ENCODE measurements around the gene HES4. TPM values are rescaled to one million over a fixed set of nuclear protein-coding genes. Genes with fewer than 3 reads are reported as not detected.

Gene HES4
- total RNA-seq, 1 experiment from 2014 or later: 15.3 TPM

DNA sequence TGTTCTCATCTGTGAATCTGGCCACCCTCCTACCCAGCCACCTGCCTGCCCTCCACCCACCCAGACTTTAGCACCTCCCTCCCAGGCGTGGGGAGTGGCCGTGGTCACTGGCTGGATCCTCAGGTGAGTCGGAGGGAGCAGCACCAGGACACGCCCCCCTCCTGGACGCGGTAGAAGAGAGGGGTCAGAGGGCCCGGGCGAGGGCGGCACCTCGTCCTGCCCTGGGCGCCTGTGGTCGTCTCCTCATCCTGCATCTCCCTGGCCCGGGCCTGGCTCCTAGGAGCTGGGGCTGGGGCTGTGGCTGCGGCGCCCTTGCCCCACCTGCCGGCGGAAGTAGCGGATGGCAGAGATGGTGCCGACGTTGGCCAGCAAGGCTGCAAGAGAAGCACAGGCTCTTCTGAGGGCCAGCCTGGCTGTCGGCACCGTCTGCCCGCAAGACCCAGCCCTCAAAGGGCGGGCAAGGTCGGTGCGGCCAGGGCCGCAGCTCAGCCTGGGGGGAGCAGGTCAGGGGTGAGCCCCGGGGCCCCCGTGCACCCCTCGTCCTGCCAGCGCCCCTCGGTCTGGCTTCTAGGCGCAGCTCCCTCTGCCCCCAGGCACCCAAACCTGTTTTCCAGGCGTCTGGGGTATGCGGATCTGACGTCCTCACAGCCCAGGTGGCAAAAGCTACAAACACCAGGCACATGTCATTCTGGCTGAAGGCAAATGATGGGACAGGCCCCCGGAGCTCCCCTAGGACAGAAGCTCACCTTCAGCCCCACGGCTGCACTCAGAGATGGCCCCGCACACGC, 23.8 kb downstream of the HES4 start:
- Histone ChIP-seq H3K4me3 (peak overlapping the region; percentile 30), H3K9me3 (replicated peaks) (0 out of 2 replicates have a peak, but pooled peaks cover 3% of the 10 kb centered on the region), H3K36me3 (no peaks in the 10 kb centered on the region), H3K27me3 (peaks cover 3% of the 10 kb centered on the region; the same call in 1 of the 2 replicates), H3K27ac (no peak overlapping the region), H3K4me1 (peaks cover 2% of the 10 kb centered on the region; the same call in 1 of the 2 replicates)
- peak; percentile 71 to 75 for DNase-seq

DNA sequence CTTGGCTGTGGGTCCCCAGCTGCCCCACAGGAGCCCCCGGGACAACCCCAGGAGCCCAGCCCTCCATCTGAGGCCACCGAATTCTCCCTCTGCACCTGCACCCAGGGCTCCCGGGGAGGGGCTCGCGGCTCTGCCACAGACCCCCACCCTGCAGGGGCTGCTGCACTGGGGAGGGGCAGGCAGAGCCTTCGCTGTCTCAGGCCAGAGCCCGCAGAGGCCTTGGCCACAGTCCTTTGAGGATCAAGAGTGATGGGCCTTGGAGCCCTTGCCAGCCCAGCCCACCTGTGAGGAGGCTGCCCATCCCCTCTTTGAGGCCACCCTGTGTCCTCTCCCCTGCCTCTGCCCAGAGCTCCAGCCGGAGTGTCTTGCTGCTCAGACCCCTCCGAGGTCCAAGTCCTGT, 24.5 kb downstream of the HES4 start:
- no peak overlapping the region for H3K4me3 ChIP-seq
- no peak overlapping the region for H3K27ac ChIP-seq
- 0 out of 2 replicates have a peak, but pooled peaks cover 3% of the 10 kb centered on the region for H3K9me3 ChIP-seq (replicated peaks)
- no peak for DNase-seq
- peaks cover 2% of the 10 kb centered on the region; the same call in 1 of the 2 replicates for H3K4me1 ChIP-seq
- no peaks in the 10 kb centered on the region for H3K36me3 ChIP-seq
- H3K27me3 ChIP-seq: peaks cover 3% of the 10 kb centered on the region; the same call in 1 of the 2 replicates

DNA sequence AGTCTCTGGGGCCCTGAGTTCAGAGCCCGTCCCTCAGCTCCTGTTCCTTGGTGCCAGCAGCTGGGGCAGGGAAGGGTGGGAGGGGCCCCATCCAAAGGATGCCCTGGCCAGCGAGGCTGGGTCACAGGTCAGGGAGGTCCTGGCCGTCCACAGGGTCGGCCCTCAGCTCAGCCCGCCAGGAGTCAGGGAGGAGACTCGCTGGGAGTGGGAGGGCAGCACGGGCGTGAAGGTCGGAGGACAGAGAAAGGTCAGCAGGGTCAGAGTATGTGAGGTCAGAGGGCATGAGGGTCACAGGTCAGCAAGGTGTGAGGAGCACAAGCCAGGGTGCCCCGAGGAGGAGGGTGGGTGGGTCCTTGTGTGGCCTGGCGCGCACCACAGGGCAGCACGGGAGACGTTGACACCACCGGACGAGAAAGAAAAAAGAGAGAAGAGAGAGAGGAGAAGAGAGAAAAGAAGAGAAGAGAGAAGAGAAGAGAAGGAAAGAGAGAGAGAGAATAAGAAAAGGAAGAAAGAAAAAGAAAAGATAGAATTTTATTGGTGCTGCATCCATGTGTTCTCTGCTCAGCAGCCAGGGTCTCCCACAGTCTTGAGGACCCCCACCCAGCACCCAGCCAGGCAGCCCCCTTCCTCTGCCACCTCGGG, 25.1 kb downstream of the HES4 start:
- no peak for DNase-seq
- Histone ChIP-seq H3K27me3 (peaks cover 3% of the 10 kb centered on the region; the same call in 1 of the 2 replicates), H3K4me3 (no peak overlapping the region), H3K27ac (no peak overlapping the region), H3K4me1 (peaks cover 2% of the 10 kb centered on the region; the same call in 1 of the 2 replicates), H3K36me3 (no peaks in the 10 kb centered on the region), H3K9me3 (replicated peaks) (0 out of 2 replicates have a peak, but pooled peaks cover 3% of the 10 kb centered on the region)

DNA sequence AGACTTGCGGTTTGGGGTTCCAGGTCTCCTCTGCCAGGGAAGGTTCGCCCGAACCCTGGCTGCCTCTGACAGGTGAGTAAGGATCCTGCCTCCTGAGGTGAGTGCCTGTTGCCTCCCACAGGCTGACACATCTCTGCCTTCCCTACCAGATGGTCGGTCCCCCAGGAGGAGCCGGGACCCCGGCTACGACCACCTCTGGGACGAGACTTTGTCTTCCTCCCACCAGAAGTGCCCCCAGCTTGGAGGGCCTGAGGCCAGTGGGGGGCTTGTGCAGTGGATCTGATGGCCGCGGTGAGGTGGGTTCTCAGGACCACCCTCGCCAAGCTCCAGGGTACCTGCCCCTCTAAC, 25.6 kb downstream of the HES4 start:
- 0 out of 2 replicates have a peak, but pooled peaks cover 3% of the 10 kb centered on the region for H3K9me3 ChIP-seq (replicated peaks)
- H3K27ac ChIP-seq: no peak overlapping the region
- H3K4me3 ChIP-seq: no peak overlapping the region
- DNase-seq: no peak
- peaks cover 2% of the 10 kb centered on the region; the same call in 1 of the 2 replicates for H3K4me1 ChIP-seq
- H3K36me3 ChIP-seq: no peaks in the 10 kb centered on the region
- H3K27me3 ChIP-seq: peaks cover 3% of the 10 kb centered on the region; the same call in 1 of the 2 replicates

DNA sequence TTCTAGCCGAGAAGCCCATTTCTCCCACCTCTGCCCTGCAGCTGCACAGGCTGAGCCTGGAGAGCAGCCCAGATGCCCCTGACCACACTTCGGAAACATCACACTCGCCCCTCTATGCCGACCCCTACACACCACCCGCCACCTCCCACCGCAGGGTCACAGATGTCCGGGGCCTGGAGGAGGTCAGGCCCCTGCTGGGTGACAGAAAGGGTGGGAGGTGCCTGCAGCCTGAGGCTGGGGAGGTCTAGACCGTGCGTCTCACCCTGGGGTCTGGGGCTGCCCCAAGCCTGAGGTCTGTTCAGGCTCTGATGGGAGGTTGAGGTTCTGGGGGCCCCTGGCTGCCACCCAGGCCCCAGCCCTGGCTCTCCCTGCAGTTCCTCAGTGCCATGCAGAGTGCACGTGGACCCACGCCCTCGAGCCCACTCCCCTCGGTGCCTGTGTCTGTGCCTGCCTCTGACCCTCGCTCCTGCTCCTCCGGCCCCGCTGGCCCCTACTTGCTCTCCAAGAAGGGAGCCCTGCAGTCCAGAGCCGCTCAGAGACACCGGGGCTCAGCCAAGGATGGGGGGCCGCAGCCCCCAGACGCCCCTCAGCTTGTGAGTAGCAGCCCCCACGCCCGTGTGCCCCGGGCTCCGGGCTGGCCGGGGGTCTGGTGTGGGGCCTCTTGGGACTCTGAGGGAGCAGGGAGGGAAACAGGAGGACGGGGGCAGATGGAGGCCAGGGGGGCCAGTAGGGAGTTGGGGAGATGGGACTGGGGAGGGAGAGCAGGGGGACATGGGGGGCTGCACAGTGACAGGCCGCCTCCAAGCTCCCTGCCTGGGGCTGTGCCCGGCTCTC, 26.2 kb downstream of the HES4 start:
- Histone ChIP-seq H3K9me3 (replicated peaks) (0 out of 2 replicates have a peak, but pooled peaks cover 3% of the 10 kb centered on the region), H3K4me3 (no peak overlapping the region), H3K36me3 (no peaks in the 10 kb centered on the region), H3K4me1 (peaks cover 2% of the 10 kb centered on the region; the same call in 1 of the 2 replicates), H3K27ac (no peak overlapping the region), H3K27me3 (peaks cover 3% of the 10 kb centered on the region; the same call in 1 of the 2 replicates)
- no peak for DNase-seq

DNA sequence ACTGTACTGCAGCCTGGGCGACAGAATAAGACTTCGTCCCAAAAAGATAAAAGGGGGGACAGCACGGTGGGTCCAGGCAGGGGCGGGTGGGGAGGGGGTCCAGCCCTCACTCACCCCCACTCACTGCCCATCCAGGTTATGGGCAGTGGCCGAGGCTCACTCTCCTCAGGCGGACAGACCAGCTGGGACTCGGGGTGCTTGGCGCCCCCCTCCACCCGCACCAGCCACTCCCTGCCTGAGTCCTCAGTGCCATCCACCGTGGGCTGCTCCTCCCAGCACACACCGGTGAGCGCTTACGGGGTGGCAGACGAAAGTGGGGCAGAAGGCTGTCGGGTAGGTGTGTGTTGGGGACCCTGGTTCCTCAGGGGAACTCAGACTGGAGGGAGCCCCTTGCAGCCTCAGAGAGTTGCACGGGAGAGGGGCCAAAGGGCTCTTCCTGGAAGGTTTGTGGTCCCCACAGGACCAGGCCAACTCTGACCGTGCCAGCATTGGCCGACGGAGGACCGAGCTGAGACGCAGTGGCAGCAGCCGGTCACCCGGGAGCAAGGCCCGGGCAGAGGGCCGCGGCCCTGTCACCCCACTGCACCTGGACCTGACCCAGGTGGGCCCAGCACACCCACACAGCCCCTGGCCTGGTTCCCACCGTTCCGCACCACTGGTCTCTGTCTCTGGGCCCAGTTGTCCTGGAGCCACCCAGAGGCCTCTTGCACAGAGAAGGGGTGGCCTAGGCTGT, 27.0 kb downstream of the HES4 start:
- H3K36me3 ChIP-seq: no peaks in the 10 kb centered on the region
- no peak overlapping the region for H3K27ac ChIP-seq
- no peak overlapping the region for H3K4me3 ChIP-seq
- H3K27me3 ChIP-seq: peaks cover 3% of the 10 kb centered on the region; the same call in 1 of the 2 replicates
- peaks cover 2% of the 10 kb centered on the region; the same call in 1 of the 2 replicates for H3K4me1 ChIP-seq
- no peak for DNase-seq
- H3K9me3 ChIP-seq (replicated peaks): no peaks in the 10 kb centered on the region

DNA sequence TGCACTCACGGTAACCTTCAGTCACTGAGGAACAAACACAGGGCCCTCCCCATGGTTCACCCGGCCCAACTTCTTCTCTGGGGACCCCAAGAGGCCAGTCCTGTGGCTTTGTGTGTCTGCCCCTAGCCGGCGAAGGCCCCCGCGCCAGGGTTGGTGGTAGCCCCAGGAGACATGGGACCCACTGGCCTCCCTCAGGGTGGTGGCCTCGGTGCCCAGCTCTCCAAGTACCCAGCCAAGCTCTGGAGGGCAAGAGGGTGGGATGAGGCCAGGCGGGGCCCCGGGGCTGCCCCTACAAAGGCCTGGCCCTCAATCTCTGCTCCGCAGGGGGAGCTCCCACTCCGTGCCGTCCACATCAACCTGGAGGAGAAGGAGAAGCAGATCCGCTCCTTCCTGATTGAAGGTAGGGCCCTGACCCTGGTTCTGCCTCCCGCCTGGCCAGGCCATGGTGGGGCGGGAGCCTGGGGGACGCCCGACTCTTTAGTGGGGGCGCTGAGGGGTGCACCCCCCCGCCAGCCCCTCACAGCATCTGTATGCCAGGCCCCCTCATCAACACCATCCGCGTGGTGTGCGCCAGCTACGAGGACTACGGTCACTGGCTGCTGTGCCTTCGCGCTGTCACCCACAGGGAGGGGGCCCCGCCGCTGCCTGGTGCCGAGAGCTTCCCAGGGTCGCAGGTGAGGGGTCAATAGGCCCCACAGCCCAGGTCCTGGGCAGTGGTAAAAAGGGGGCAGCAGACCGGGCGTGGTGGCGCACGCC, 28.0 kb downstream of the HES4 start:
- no peaks in the 10 kb centered on the region for H3K9me3 ChIP-seq (replicated peaks)
- DNase-seq: no peak
- no peaks in the 10 kb centered on the region for H3K36me3 ChIP-seq
- H3K4me1 ChIP-seq: peaks cover 2% of the 10 kb centered on the region; the same call in 1 of the 2 replicates
- H3K27me3 ChIP-seq: peaks cover 3% of the 10 kb centered on the region; the same call in 1 of the 2 replicates
- no peak overlapping the region for H3K27ac ChIP-seq
- no peak overlapping the region for H3K4me3 ChIP-seq

DNA sequence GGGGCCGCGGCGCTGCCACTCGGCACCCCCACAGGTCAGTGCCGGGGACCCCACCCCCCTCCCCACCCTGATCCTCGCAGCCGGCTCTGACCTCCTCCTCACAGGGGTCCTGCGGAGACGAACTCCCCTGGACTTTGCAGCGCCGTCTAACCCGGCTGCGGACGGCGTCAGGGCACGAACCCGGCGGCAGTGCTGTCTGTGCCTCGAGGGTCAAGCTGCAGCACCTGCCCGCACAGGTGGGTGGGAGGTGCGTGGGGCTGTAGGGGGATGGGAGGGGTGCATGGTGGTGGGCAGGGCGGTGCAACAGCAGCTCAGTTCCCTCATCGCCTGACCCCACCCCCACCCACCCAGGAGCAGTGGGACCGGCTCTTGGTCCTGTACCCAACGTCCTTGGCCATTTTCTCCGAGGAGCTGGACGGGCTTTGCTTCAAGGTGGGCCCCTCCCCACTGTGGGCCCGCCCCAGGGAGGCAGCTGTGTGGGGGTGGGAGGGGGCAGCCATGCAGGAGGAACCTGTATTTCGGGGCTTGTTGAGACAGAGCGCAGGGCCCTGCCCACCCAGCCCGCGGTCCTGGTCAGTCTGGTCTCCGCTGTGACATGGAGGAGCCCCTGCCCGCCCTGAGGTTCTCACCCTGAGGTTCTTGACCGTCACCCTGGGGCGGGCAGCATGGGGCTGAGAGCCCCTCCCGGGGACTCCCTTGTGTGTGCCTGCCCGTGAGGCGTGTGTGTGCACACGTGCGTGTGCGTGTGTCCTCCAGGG, 28.7 kb downstream of the HES4 start:
- H3K4me1 ChIP-seq: no peaks in the 10 kb centered on the region; the same call in 1 of the 2 replicates
- H3K9me3 ChIP-seq (replicated peaks): no peaks in the 10 kb centered on the region
- DNase-seq: no peak
- no peaks in the 10 kb centered on the region for H3K36me3 ChIP-seq
- no peak overlapping the region for H3K27ac ChIP-seq
- no peak overlapping the region for H3K4me3 ChIP-seq
- peaks cover 3% of the 10 kb centered on the region; the same call in 1 of the 2 replicates for H3K27me3 ChIP-seq

DNA sequence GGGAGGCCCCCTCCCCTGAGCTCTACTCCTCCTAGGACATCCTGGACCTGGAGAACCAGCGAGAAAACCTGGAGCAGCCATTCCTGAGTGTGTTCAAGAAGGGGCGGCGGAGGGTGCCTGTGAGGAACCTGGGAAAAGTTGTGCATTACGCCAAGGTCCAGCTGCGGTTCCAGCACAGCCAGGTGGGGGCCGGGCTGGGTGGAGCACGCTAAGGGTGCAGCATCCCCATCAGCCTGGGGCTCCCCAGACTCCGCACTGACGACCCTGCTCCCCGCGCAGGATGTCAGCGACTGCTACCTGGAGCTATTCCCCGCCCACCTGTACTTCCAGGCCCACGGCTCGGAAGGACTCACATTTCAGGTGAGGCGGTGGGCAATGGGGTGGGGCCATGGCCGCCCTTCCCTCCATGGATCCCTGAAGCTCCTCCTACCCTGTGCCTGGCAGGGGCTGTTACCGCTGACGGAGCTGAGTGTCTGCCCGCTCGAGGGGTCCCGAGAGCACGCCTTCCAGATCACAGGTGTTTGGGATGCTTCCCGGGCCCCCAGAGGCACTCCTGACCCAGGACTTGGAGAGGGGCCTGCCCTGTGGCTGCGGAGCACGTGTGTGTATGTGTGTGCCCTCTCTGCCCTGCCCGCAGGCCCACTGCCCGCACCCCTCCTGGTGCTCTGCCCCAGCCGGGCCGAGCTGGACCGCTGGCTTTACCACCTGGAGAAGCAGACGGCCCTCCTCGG, 29.5 kb downstream of the HES4 start:
- no peak overlapping the region for H3K27ac ChIP-seq
- no peak for DNase-seq
- no peaks in the 10 kb centered on the region for H3K36me3 ChIP-seq
- H3K27me3 ChIP-seq: peaks cover 3% of the 10 kb centered on the region; the same call in 1 of the 2 replicates
- H3K4me3 ChIP-seq: no peak overlapping the region
- no peaks in the 10 kb centered on the region for H3K9me3 ChIP-seq (replicated peaks)
- no peaks in the 10 kb centered on the region for H3K4me1 ChIP-seq

DNA sequence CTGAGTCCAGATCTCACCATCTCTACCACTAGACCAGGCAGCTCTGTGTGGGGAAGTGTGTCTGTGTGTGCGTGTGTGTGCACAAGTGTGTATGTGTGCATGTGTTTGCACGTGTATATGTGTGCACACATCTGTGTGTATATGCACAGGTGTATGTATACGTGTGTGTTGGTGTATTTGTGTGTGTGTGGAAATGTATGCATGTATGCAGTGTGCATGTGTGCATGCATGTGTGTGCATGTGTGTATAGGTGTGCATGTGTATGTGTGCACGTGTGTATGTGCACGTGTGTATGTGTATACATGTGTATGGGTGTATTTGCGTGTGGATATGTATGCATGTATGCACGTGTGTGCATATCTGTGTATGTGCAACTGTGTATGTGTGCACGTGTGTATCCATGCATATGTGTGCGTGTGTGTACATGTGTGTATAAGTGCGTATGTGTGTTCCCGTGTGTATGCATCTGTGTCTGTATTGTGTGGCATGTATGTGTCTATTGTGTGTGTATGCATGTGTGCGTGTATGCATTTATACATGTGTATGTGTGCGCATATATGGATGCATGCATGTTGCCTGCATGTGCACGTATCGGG, 30.5 kb downstream of the HES4 start:
- H3K4me1 ChIP-seq: no peaks in the 10 kb centered on the region
- no peaks in the 10 kb centered on the region for H3K27me3 ChIP-seq
- DNase-seq: no peak
- no peaks in the 10 kb centered on the region for H3K36me3 ChIP-seq
- no peak overlapping the region for H3K4me3 ChIP-seq
- H3K9me3 ChIP-seq (replicated peaks): no peaks in the 10 kb centered on the region
- H3K27ac ChIP-seq: no peak overlapping the region

DNA sequence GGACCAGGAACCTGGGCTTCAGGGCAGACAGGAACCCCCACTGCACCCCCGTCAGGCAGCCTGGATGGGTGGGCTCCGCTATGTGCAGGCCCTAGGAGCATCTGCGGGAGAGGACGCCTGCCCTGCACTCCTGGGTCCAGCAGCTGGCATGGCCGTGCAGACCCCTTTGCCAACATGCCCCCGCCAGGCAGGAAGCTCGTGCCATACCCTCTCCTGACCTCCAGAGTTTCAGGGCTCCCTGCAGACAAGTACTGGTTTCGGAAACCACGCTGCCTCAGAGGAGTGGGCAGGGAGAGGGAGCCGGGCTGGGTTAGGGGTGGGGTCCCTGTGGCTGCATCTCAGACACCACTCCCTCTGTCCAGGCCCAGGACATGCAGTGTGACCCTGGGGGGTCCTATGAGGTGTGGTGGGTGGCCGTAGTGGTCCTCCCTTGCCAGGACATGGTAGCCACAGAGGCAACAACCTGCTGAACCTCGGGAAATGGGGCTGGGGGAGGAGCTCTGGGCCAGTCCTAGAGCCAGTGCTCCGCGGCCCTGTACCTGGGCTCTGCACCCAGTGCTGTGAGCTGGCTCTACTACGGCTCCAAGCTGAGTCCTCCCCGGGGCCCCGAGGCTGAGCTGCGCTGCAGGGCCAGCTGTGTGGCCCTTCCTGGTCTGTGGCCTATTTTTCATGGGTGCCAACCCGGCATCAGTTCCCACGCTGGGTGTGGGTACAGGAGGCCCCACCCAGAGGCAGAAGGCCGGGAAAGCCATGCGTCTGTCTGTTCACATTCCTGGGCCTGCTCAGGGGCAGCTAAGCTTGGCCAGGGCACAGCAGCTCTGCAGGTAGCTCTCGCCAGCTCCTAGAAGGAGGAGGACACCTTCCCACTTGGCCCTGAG, 32.2 kb downstream of the HES4 start:
- Histone ChIP-seq H3K4me1 (no peaks in the 10 kb centered on the region), H3K27ac (no peak overlapping the region), H3K27me3 (no peaks in the 10 kb centered on the region), H3K4me3 (no peak overlapping the region), H3K9me3 (replicated peaks) (no peaks in the 10 kb centered on the region), H3K36me3 (no peaks in the 10 kb centered on the region)
- no peak for DNase-seq

Data from SJCRH30 (cell line).